ENCODE measurements around the gene L2HGDH.

GRCh38 chr14:50335989-50336824, 24.2 kb upstream of the L2HGDH start:
- TF ChIP-seq CTCF (IDR thresholded peaks at IDR 0.05) (no peak), POLR2AphosphoS5 (IDR thresholded peaks at IDR 0.05) (no peak), EP300 (IDR thresholded peaks at IDR 0.05; ENCODE audit: low read depth) (no peak), POLR2A (IDR thresholded peaks at IDR 0.05) (no peak)
